GM23338 (cell line): ENCODE measurements around the gene MAP4K3.

Experiments used
- CREB1 ChIP-seq: fragments of 250-450 bp; sonication (Bioruptor Pico); IDR thresholded peaks from 2 replicates; pipeline ENCODE4 v1.5.0; 2020; ENCODE audit warnings: low read depth, mild to moderate bottlenecking, moderate library complexity
- EZH2 ChIP-seq: fragments of 200-600 bp; sonication (generic); IDR thresholded peaks from one replicate; pipeline ENCODE4 v1.8.0; 2017; ENCODE audit warnings: antibody characterized with exemption, mild to moderate bottlenecking, low read depth; ENCODE audit not compliant: unreplicated experiment
- EZH2phosphoT487 ChIP-seq: fragments of 200-600 bp; sonication (generic); IDR thresholded peaks from one replicate; pipeline ENCODE4 v1.8.1; 2018; ENCODE audit warnings: antibody characterized with exemption; ENCODE audit not compliant: unreplicated experiment
- JUNB ChIP-seq: IDR thresholded peaks from one replicate; pipeline ENCODE4 v1.6.1; 2016; ENCODE audit warnings: antibody characterized with exemption; ENCODE audit not compliant: unreplicated experiment
- POLR2AphosphoS5 ChIP-seq: IDR thresholded peaks from 2 replicates; pipeline ENCODE4 v1.6.1; 2016; ENCODE audit warnings: antibody characterized with exemption, low read depth
- STAT1 ChIP-seq: IDR thresholded peaks from one replicate; pipeline ENCODE4 v1.6.1; 2016; ENCODE audit warnings: antibody characterized with exemption; ENCODE audit not compliant: unreplicated experiment
- ZNF114 ChIP-seq: fragments of 250-450 bp; sonication (Bioruptor Pico); IDR thresholded peaks from 2 replicates; pipeline ENCODE4 v1.5.0; 2020; ENCODE audit warnings: mild to moderate bottlenecking, moderate library complexity
- ZNF331 ChIP-seq: fragments of 250-450 bp; sonication (Bioruptor Pico); IDR thresholded peaks from 2 replicates; pipeline ENCODE4 v1.5.0; 2020; ENCODE audit warnings: low read depth, mild to moderate bottlenecking, moderate library complexity
- TF ChIP-seq, protein P1 (sequence below), 2 experiments: fragments of 200-600 bp in 1 of 2; sonication (generic) in 1 of 2; conservative IDR thresholded peaks; 2 replicates each; pipeline versions ENCODE4 v1.5.1 to v1.6.1; 2016 to 2017; ENCODE audit warnings: antibody characterized with exemption in 2 of 2, low read depth in 2 of 2, mild to moderate bottlenecking in 2 of 2, moderate library complexity in 1 of 2
- TF ChIP-seq, protein P2 (sequence below): IDR thresholded peaks from one replicate; pipeline ENCODE4 v1.6.1; 2018; ENCODE audit warnings: antibody characterized with exemption; ENCODE audit not compliant: unreplicated experiment
- TF ChIP-seq, protein P3 (sequence below): IDR thresholded peaks from 2 replicates; pipeline ENCODE4 v1.6.1; 2016; ENCODE audit warnings: antibody characterized with exemption
- TF ChIP-seq, protein P4 (sequence below): fragments of 250-450 bp; sonication (Bioruptor Pico); IDR thresholded peaks from 2 replicates; pipeline ENCODE4 v1.5.0; 2020; ENCODE audit warnings: mild to moderate bottlenecking, moderate library complexity

DNA sequence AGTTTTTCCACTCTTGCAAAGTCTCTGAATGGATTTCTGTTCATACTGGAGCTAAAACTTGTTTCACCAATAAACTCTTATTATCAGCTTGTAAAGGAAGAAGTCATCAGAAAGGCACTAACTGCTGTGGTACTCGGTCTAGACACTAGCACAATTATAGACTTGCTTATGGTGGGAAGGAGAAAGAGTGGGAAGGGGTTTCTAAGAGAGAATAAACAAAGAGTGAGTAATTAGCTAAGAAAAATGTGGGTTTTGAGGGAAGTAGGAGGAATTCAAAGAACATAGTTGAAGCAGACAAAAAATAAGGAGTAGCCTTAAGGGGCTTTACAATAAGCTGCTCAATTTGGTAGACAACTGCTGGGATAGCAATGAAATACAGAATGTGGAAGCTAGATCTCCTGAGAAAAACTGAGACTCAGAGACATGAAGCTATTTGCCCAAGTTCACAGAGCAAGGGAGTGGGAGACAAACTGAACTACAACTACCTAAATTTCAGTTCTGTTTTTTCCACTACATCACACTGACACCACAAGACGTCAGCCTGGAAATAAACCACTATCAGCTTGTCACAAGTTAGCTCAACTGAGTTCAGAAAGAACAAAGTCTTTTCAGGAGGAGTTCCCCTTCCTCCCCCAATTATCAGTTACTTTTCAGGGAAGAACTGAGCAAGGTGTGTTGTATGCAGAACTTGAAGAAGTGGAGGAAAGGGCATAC lies 59.7 kb downstream of the MAP4K3 start:
- TF ChIP-seq, protein P1, sequence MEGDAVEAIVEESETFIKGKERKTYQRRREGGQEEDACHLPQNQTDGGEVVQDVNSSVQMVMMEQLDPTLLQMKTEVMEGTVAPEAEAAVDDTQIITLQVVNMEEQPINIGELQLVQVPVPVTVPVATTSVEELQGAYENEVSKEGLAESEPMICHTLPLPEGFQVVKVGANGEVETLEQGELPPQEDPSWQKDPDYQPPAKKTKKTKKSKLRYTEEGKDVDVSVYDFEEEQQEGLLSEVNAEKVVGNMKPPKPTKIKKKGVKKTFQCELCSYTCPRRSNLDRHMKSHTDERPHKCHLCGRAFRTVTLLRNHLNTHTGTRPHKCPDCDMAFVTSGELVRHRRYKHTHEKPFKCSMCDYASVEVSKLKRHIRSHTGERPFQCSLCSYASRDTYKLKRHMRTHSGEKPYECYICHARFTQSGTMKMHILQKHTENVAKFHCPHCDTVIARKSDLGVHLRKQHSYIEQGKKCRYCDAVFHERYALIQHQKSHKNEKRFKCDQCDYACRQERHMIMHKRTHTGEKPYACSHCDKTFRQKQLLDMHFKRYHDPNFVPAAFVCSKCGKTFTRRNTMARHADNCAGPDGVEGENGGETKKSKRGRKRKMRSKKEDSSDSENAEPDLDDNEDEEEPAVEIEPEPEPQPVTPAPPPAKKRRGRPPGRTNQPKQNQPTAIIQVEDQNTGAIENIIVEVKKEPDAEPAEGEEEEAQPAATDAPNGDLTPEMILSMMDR (conservative IDR thresholded peaks at IDR 0.05; ENCODE audit: low read depth in 2 of 2): no peak
- no peak for TF ChIP-seq EZH2
- TF ChIP-seq, protein P2, sequence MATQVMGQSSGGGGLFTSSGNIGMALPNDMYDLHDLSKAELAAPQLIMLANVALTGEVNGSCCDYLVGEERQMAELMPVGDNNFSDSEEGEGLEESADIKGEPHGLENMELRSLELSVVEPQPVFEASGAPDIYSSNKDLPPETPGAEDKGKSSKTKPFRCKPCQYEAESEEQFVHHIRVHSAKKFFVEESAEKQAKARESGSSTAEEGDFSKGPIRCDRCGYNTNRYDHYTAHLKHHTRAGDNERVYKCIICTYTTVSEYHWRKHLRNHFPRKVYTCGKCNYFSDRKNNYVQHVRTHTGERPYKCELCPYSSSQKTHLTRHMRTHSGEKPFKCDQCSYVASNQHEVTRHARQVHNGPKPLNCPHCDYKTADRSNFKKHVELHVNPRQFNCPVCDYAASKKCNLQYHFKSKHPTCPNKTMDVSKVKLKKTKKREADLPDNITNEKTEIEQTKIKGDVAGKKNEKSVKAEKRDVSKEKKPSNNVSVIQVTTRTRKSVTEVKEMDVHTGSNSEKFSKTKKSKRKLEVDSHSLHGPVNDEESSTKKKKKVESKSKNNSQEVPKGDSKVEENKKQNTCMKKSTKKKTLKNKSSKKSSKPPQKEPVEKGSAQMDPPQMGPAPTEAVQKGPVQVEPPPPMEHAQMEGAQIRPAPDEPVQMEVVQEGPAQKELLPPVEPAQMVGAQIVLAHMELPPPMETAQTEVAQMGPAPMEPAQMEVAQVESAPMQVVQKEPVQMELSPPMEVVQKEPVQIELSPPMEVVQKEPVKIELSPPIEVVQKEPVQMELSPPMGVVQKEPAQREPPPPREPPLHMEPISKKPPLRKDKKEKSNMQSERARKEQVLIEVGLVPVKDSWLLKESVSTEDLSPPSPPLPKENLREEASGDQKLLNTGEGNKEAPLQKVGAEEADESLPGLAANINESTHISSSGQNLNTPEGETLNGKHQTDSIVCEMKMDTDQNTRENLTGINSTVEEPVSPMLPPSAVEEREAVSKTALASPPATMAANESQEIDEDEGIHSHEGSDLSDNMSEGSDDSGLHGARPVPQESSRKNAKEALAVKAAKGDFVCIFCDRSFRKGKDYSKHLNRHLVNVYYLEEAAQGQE: no peak
- TF ChIP-seq POLR2AphosphoS5: no peak
- TF ChIP-seq CREB1 (CRISPR knock-in tag): no peak
- no peak for TF ChIP-seq JUNB
- no peak for TF ChIP-seq EZH2phosphoT487
- no peak for TF ChIP-seq ZNF331 (CRISPR knock-in tag)
- no peak for TF ChIP-seq STAT1
- TF ChIP-seq, protein P3, sequence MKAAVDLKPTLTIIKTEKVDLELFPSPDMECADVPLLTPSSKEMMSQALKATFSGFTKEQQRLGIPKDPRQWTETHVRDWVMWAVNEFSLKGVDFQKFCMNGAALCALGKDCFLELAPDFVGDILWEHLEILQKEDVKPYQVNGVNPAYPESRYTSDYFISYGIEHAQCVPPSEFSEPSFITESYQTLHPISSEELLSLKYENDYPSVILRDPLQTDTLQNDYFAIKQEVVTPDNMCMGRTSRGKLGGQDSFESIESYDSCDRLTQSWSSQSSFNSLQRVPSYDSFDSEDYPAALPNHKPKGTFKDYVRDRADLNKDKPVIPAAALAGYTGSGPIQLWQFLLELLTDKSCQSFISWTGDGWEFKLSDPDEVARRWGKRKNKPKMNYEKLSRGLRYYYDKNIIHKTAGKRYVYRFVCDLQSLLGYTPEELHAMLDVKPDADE: no peak
- TF ChIP-seq ZNF114 (CRISPR knock-in tag): no peak
- TF ChIP-seq, protein P4, sequence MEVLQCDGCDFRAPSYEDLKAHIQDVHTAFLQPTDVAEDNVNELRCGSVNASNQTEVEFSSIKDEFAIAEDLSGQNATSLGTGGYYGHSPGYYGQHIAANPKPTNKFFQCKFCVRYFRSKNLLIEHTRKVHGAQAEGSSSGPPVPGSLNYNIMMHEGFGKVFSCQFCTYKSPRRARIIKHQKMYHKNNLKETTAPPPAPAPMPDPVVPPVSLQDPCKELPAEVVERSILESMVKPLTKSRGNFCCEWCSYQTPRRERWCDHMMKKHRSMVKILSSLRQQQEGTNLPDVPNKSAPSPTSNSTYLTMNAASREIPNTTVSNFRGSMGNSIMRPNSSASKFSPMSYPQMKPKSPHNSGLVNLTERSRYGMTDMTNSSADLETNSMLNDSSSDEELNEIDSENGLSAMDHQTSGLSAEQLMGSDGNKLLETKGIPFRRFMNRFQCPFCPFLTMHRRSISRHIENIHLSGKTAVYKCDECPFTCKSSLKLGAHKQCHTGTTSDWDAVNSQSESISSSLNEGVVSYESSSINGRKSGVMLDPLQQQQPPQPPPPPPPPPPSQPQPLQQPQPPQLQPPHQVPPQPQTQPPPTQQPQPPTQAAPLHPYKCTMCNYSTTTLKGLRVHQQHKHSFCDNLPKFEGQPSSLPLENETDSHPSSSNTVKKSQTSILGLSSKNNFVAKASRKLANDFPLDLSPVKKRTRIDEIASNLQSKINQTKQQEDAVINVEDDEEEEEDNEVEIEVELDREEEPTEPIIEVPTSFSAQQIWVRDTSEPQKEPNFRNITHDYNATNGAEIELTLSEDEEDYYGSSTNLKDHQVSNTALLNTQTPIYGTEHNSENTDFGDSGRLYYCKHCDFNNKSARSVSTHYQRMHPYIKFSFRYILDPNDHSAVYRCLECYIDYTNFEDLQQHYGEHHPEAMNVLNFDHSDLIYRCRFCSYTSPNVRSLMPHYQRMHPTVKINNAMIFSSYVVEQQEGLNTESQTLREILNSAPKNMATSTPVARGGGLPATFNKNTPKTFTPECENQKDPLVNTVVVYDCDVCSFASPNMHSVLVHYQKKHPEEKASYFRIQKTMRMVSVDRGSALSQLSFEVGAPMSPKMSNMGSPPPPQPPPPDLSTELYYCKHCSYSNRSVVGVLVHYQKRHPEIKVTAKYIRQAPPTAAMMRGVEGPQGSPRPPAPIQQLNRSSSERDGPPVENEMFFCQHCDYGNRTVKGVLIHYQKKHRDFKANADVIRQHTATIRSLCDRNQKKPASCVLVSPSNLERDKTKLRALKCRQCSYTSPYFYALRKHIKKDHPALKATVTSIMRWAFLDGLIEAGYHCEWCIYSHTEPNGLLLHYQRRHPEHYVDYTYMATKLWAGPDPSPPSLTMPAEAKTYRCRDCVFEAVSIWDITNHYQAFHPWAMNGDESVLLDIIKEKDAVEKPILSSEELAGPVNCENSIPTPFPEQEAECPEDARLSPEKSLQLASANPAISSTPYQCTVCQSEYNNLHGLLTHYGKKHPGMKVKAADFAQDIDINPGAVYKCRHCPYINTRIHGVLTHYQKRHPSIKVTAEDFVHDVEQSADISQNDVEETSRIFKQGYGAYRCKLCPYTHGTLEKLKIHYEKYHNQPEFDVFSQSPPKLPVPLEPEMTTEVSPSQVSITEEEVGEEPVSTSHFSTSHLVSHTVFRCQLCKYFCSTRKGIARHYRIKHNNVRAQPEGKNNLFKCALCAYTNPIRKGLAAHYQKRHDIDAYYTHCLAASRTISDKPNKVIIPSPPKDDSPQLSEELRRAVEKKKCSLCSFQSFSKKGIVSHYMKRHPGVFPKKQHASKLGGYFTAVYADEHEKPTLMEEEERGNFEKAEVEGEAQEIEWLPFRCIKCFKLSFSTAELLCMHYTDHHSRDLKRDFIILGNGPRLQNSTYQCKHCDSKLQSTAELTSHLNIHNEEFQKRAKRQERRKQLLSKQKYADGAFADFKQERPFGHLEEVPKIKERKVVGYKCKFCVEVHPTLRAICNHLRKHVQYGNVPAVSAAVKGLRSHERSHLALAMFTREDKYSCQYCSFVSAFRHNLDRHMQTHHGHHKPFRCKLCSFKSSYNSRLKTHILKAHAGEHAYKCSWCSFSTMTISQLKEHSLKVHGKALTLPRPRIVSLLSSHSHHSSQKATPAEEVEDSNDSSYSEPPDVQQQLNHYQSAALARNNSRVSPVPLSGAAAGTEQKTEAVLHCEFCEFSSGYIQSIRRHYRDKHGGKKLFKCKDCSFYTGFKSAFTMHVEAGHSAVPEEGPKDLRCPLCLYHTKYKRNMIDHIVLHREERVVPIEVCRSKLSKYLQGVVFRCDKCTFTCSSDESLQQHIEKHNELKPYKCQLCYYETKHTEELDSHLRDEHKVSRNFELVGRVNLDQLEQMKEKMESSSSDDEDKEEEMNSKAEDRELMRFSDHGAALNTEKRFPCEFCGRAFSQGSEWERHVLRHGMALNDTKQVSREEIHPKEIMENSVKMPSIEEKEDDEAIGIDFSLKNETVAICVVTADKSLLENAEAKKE (CRISPR knock-in tag): no peak
